GM21423 (cell line): ENCODE measurements around the gene TEX11.
"Not testable (repeated sequence)": the region's sequence is repeated elsewhere in the genome, so short reads cannot be mapped to it uniquely, and the experiment has no call there.

Experiments used
- ATAC-seq: cut with Tn5 transposase; IDR thresholded peaks from one replicate; pipeline ENCODE4 v1.9.1; 2021; ENCODE audit warnings: mild to moderate bottlenecking, moderate library complexity; ENCODE audit not compliant: unreplicated experiment

Gene TEX11

DNA sequence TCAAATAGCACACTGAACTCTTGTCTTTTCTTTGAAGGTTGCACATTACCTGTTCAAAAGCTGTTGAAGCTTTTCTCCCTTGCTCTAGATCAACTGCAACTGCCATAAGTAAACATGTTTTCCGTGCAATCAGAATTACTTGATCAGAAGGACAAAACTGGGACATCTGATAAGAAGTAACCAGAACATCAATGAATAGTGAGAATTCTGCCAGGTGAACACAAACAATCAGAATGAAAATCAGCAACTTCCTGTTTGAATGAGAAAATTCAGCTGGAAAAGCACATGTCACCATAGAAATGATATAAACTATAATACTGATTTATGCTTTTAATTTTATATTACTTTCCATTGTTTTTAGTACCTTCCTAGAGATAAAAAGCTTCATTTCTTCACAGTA, 303.2 kb downstream of the TEX11 start:
- ATAC-seq, result no peak

GRCh38 chrX:70592091-70592490, 316.4 kb downstream of the TEX11 start:
- ATAC-seq, result no peak

DNA sequence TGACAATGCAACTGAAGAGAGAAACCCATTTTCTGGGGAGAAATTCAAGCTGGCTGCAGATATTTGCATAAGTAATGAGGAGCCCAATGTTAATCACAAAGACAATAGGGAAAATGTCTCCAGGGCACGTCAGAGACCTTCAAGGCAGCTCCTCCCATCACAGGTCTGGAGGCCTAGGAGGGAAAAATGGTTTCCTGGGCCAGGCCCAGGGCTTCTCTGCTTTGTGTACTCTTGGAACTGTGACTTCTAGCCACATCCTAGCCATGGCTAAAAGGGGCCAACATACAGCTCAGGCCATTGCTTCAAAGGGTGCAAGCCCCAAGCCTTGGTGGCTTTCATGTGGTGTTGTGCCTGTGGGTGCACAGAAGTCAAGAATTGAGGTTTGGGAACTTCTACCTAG, 321.4 kb downstream of the TEX11 start:
- not testable (repeated sequence) for ATAC-seq

- no peak for ATAC-seq
Observed at GRCh38 chrX:70577442-70577841, 331.1 kb downstream of the TEX11 start.

- not testable (repeated sequence) for ATAC-seq
Observed at GRCh38 chrX:70569922-70570576, 338.5 kb downstream of the TEX11 start.

DNA sequence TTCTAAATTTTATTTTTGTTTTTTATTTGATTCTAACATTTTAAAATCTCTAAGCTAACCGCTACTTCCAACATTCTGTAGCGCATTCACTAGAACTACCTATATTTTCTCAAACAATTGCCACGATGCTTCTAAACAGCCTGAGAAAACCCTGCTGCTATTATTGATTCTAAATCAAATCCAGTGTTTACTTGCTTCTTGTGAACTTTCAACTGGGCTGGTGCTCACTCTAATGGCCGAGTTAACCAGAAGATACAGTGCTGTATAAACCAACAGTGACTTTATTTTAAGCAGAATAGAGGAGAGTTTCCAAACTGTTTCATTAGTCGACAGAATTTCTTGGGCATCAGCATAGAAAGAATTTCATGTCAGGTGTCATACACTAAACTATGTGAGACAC, 353.6 kb downstream of the TEX11 start:
- no peak for ATAC-seq

GRCh38 chrX:70554523-70554922, 354.0 kb downstream of the TEX11 start:
- no peak for ATAC-seq

DNA sequence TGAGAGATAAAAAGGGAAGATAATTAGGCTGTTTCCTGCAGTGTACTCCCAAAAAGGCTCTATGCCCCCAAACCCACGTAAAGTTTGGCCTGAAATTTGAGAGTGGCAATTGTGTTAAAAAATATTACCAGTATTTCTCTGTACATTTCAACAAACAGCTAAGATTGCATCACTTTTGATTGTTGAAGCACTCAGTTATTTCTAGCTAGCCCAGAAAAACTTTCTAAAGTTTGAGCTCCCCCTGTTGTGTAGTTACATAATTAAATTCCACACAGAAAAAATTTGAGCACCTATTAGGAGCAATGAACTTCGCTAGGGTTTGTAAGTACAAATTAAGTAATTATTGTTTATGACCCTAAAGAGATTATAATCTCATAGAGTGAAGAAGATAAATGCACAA, 354.4 kb downstream of the TEX11 start:
- ATAC-seq, result no peak

GRCh38 chrX:70553516-70553915, 355.0 kb downstream of the TEX11 start:
- no peak for ATAC-seq

GRCh38 chrX:70552130-70552704, 356.3 kb downstream of the TEX11 start:
- ATAC-seq, result no peak

GRCh38 chrX:70549429-70549828, 359.1 kb downstream of the TEX11 start:
- ATAC-seq, result no peak

DNA sequence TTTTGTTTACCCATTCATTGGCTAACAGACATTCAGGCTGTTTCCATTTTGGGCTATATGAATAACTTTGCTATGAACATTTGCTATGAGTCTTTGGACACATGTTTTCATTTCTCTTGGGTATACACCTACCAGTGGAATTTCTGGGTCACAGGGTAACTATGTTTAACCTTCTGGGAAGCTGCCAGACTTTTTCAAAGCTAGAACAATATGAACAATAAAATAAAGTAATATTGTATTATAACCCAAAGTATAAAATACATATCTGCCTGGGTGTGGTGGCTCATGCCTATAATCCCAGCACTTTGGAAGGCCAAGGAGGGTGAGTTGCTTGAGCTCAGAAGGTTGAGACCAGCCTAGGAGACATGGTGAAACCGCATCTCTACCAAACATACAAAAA, 373.3 kb downstream of the TEX11 start:
- no peak for ATAC-seq

GRCh38 chrX:70527610-70528345, 380.7 kb downstream of the TEX11 start:
- no peak for ATAC-seq

- ATAC-seq, result no peak
Observed at GRCh38 chrX:70527053-70527452, 381.5 kb downstream of the TEX11 start.

DNA sequence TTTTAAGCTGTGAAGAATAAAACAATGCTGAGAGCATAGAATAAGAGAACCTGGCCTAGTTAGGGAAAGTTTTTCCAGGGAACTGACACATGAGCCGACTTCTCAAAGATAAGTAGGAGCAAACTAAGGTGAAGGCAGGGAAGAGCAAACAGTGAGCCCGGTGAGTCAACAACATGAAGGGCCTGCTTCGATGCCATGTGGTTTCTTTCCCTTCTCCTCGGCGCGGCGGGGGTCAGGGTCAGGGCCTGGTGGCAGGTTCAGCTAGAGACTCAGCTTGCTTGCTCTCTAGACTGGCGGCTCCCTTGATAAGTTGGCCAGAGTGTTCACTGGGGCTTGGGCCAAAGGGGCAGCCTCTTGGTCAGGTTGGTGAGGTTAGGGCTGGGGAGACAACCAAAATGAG, 382.8 kb downstream of the TEX11 start:
- no peak for ATAC-seq

- not testable (repeated sequence) for ATAC-seq
Observed at GRCh38 chrX:70515692-70516091, 392.8 kb downstream of the TEX11 start.

DNA sequence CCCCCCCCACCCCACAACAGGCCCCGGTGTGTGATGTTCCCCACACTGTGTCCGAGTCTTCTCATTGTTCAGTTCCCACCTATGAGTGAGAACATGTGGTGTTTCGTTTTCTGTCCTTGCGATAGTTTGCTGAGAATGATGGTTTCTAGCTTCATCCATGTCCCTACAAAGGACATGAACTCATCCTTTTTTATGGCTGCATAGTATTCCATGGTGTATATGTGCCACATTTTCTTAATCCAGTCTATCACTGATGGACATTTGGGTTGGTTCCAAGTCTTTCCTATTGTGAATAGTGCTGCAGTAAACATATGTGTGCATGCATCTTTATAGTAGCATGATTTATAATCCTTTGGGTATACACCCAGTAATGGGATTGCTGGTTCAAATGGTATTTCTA, 393.2 kb downstream of the TEX11 start:
- not testable (repeated sequence) for ATAC-seq

DNA sequence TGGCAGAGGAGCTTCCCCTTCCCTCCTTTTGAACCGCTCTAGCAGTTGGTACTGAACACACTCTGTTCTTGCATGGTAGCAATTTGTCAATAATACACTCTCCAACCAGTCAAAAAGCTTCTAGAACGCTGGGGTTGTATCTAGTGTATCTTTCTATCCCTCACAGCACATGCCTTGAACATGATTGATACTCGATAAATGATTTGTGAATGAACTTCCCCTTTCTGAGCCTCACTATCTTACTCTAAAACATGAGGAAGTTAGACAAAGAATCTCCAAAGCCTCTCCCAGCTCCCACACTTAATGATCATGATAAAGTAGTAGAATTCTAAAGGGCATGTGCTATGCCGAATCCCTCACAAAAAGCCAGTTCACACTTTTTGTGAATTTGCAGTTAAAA, 399.4 kb downstream of the TEX11 start:
- ATAC-seq, result no peak

- ATAC-seq, result no peak
Observed at GRCh38 chrX:70508296-70508911, 400.1 kb downstream of the TEX11 start.

DNA sequence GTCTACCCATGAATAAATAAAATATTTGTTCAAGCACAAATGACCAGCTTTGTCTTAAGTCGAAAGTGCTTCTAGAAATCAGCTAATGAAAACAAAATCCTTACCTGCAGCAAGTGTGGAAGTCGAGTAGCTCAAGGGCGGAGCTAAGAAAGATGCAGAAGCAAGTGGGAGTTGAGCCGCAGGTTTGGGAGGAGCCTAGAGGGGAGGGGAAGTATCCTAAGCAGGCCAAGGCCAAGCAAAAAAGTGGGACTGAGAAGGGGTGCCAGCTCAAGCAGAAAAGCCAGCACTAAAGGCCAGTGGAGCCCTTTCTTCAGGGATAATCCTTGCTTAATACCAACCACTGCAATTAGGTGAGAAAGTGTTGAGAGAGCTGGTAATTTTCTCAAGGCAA, 403.1 kb downstream of the TEX11 start:
- ATAC-seq, result no peak

GRCh38 chrX:70504772-70505450, 403.6 kb downstream of the TEX11 start:
- ATAC-seq, result no peak
